ENCODE results near the gene ZNF385C. TPM values are rescaled to one million over a fixed set of nuclear protein-coding genes. Genes with fewer than 3 reads are reported as not detected.
A peak's percentile ranks its signal among the peaks of the same experiment; 100 is the strongest.

ZNF385C gene
- total and polyA plus RNA-seq, 2 donors (not counting 1 experiment from before 2014, with no cell fraction given) = under 0.01 to 0.03 TPM

DNA sequence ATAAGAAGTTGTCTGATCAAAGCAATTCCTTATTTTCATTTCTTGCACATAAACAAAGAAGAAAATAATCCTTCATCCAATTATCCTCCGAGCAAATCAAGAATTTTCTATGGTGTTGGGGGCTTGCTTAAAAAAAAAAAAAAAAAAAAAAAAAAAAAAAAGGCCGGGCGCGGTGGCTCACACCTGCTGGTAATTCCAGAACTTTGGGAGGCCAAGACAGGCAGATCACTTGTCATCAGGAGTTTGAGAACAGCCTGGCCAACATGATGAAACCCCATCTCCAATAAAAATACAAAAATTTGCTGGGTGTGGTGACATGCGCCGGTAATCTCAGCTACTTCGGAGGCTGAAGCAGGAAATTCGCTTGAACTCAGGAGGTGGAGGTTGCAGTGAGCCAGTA, 112.4 kb downstream of the ZNF385C start:
- Histone ChIP-seq H3K27ac (ENCODE audit: insufficient read depth, low read length) (no peak overlapping the region), H3K4me1 (ENCODE audit: control insufficient read depth, extremely low read depth, insufficient read depth, low read length) (no peaks in the 10 kb centered on the region), H3K9me3 (ENCODE audit: control insufficient read depth, insufficient read depth, low read depth, low read length) (no peaks in the 10 kb centered on the region), H3K79me2 (ENCODE audit: control insufficient read depth, insufficient read depth, low read length) (no peaks in the 10 kb centered on the region), H3K9ac (ENCODE audit: insufficient read depth, low read length) (no peak overlapping the region), H4K20me1 (ENCODE audit: control insufficient read depth, extremely low read depth, insufficient read depth, low read length) (no peaks in the 10 kb centered on the region), H3K36me3 (ENCODE audit: control insufficient read depth, insufficient read depth, low read length) (peaks cover 13% of the 10 kb centered on the region), H3K27me3 (ENCODE audit: control insufficient read depth, insufficient read depth, low read length) (no peaks in the 10 kb centered on the region), H3K4me3 (replicated peaks in 1 of 4; ENCODE audit: control extremely low read depth in 1 of 4, insufficient read depth in 1 of 4, low read depth in 3 of 4, low read length in 4 of 4) (no peak overlapping the region), H3K4me2 (ENCODE audit: extremely low read depth, insufficient read depth, low read length) (no peak overlapping the region), H2AFZ (ENCODE audit: low read length) (no peak overlapping the region)
- no peak for TF ChIP-seq EZH2 (IDR thresholded peaks at IDR 0.05; ENCODE audit: low read length, missing control alignments)
- TF ChIP-seq, protein P1, sequence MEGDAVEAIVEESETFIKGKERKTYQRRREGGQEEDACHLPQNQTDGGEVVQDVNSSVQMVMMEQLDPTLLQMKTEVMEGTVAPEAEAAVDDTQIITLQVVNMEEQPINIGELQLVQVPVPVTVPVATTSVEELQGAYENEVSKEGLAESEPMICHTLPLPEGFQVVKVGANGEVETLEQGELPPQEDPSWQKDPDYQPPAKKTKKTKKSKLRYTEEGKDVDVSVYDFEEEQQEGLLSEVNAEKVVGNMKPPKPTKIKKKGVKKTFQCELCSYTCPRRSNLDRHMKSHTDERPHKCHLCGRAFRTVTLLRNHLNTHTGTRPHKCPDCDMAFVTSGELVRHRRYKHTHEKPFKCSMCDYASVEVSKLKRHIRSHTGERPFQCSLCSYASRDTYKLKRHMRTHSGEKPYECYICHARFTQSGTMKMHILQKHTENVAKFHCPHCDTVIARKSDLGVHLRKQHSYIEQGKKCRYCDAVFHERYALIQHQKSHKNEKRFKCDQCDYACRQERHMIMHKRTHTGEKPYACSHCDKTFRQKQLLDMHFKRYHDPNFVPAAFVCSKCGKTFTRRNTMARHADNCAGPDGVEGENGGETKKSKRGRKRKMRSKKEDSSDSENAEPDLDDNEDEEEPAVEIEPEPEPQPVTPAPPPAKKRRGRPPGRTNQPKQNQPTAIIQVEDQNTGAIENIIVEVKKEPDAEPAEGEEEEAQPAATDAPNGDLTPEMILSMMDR (conservative IDR thresholded peaks at IDR 0.05 in 1 of 2, IDR thresholded peaks at IDR 0.05 in 1 of 2; ENCODE audit: low read depth in 1 of 2, low read length in 2 of 2) = no peak
- DNase-seq (ENCODE audit: low read depth in 2 of 2) = no peak

DNA sequence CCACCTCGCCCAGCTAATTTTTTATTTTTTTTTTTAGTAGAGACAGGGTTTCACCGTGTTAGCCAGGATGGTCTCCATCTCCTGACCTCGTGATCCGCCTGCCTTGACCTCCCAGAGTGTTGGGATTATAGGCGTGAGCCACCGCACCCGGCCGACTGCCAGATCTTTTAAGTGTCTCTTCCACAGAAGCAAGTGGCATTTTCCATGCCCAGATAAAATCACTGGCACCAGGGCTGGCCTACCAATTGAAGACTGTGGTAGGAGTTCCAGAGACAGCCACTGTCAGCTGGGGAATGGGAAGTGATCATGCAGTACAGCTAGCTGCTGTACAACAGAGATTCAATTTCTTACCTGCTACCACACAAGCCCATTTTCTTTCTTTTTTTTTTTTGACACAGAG, 113.8 kb downstream of the ZNF385C start:
- Histone ChIP-seq H3K27me3 (ENCODE audit: control insufficient read depth, insufficient read depth, low read length) (no peaks in the 10 kb centered on the region), H3K27ac (ENCODE audit: insufficient read depth, low read length) (no peak overlapping the region), H3K9me3 (ENCODE audit: control insufficient read depth, insufficient read depth, low read depth, low read length) (no peaks in the 10 kb centered on the region), H2AFZ (ENCODE audit: low read length) (no peak overlapping the region), H3K4me1 (ENCODE audit: control insufficient read depth, extremely low read depth, insufficient read depth, low read length) (no peaks in the 10 kb centered on the region), H3K4me3 (replicated peaks in 1 of 4; ENCODE audit: control extremely low read depth in 1 of 4, insufficient read depth in 1 of 4, low read depth in 3 of 4, low read length in 4 of 4) (no peak overlapping the region), H3K36me3 (ENCODE audit: control insufficient read depth, insufficient read depth, low read length) (peaks cover 13% of the 10 kb centered on the region), H3K9ac (ENCODE audit: insufficient read depth, low read length) (no peak overlapping the region), H4K20me1 (ENCODE audit: control insufficient read depth, extremely low read depth, insufficient read depth, low read length) (no peaks in the 10 kb centered on the region), H3K4me2 (ENCODE audit: extremely low read depth, insufficient read depth, low read length) (no peak overlapping the region), H3K79me2 (ENCODE audit: control insufficient read depth, insufficient read depth, low read length) (no peaks in the 10 kb centered on the region)
- TF ChIP-seq EZH2 (IDR thresholded peaks at IDR 0.05; ENCODE audit: low read length, missing control alignments) = no peak
- TF ChIP-seq, protein P1 (conservative IDR thresholded peaks at IDR 0.05 in 1 of 2, IDR thresholded peaks at IDR 0.05 in 1 of 2; ENCODE audit: low read depth in 1 of 2, low read length in 2 of 2) = no peak
- DNase-seq (ENCODE audit: low read depth in 2 of 2) = no peak

GRCh38 chr17:41982026-41982760, 116.1 kb downstream of the ZNF385C start:
- no peaks in the 10 kb centered on the region for H3K9me3 ChIP-seq (ENCODE audit: control insufficient read depth, insufficient read depth, low read depth, low read length)
- H3K27ac ChIP-seq (ENCODE audit: insufficient read depth, low read length) = no peak overlapping the region
- DNase-seq (ENCODE audit: low read depth in 2 of 2) = peak in 1 of 2 donors; percentile 67
- no peaks in the 10 kb centered on the region for H4K20me1 ChIP-seq (ENCODE audit: control insufficient read depth, extremely low read depth, insufficient read depth, low read length)
- H2AFZ ChIP-seq (ENCODE audit: low read length) = no peak overlapping the region
- H3K4me1 ChIP-seq (ENCODE audit: control insufficient read depth, extremely low read depth, insufficient read depth, low read length) = no peaks in the 10 kb centered on the region
- no peaks in the 10 kb centered on the region for H3K27me3 ChIP-seq (ENCODE audit: control insufficient read depth, insufficient read depth, low read length)
- H3K36me3 ChIP-seq (ENCODE audit: control insufficient read depth, insufficient read depth, low read length) = peaks cover 11% of the 10 kb centered on the region
- H3K79me2 ChIP-seq (ENCODE audit: control insufficient read depth, insufficient read depth, low read length) = no peaks in the 10 kb centered on the region
- H3K4me3 ChIP-seq (replicated peaks in 1 of 4; ENCODE audit: control extremely low read depth in 1 of 4, insufficient read depth in 1 of 4, low read depth in 3 of 4, low read length in 4 of 4) = no peak overlapping the region
- no peak for TF ChIP-seq EZH2 (IDR thresholded peaks at IDR 0.05; ENCODE audit: low read length, missing control alignments)
- TF ChIP-seq, protein P1 (conservative IDR thresholded peaks at IDR 0.05 in 1 of 2, IDR thresholded peaks at IDR 0.05 in 1 of 2; ENCODE audit: low read depth in 1 of 2, low read length in 2 of 2) = no peak
- H3K9ac ChIP-seq (ENCODE audit: insufficient read depth, low read length) = no peak overlapping the region
- no peak overlapping the region for H3K4me2 ChIP-seq (ENCODE audit: extremely low read depth, insufficient read depth, low read length)
